ENCODE data around the gene TOM1. TPM values are rescaled to one million over a fixed set of nuclear protein-coding genes. Genes with fewer than 3 reads are reported as not detected.

Gene TOM1
- total and polyA plus RNA-seq, 2 of the 13 experiments (the other 11 are each of a cell fraction or from before 2014, with no cell fraction given): 30.8 to 87.3 TPM

- TF ChIP-seq ZNF574 (CRISPR knock-in tag; IDR thresholded peaks at IDR 0.05) (peak; percentile 20; the same call in 1 of the 2 replicates), CREM (IDR thresholded peaks at IDR 0.05) (peak; percentile 64), CREM (CRISPR knock-in tag; IDR thresholded peaks at IDR 0.05) (no peak), CREB1 (IDR thresholded peaks at IDR 0.05) (no peak), CREB1 (CRISPR knock-in tag; IDR thresholded peaks at IDR 0.05) (0 out of 2 replicates have a peak, but pooled peaks have one; percentile 42), ZNF670 (CRISPR knock-in tag; IDR thresholded peaks at IDR 0.05; ENCODE audit: borderline replicate concordance) (no peak), TRIM22 (IDR thresholded peaks at IDR 0.05) (no peak), BHLHE40 (IDR thresholded peaks at IDR 0.05; ENCODE audit: low read length) (no peak; the same call in 1 of the 2 replicates), RFX5 (IDR thresholded peaks at IDR 0.05; ENCODE audit: low read depth, low read length) (no peak), ZNF776 (CRISPR knock-in tag; IDR thresholded peaks at IDR 0.05) (no peak), ZFP36L2 (CRISPR knock-in tag; IDR thresholded peaks at IDR 0.05) (no peak), ZNF253 (CRISPR knock-in tag; IDR thresholded peaks at IDR 0.05; ENCODE audit: borderline replicate concordance) (no peak), NCOA5 (CRISPR knock-in tag; IDR thresholded peaks at IDR 0.05) (no peak), HOXA9 (CRISPR knock-in tag; IDR thresholded peaks at IDR 0.05; ENCODE audit: borderline replicate concordance) (no peak), ZNF414 (CRISPR knock-in tag; IDR thresholded peaks at IDR 0.05) (no peak), SUZ12 (IDR thresholded peaks at IDR 0.05; ENCODE audit: low read depth, low read length) (no peak), CENPX (CRISPR knock-in tag; IDR thresholded peaks at IDR 0.05) (no peak), KDM1A (CRISPR knock-in tag; IDR thresholded peaks at IDR 0.05) (no peak), NAIF1 (CRISPR knock-in tag; IDR thresholded peaks at IDR 0.05; ENCODE audit: borderline replicate concordance) (no peak), ZNF549 (CRISPR knock-in tag; IDR thresholded peaks at IDR 0.05) (no peak), ZMYM2 (CRISPR knock-in tag; IDR thresholded peaks at IDR 0.05) (no peak)
These were observed 97.6 kb downstream of the TOM1 start (continued) for GRCh38 chr22:35397095-35397904.
